SU-DHL-6 (cell line): ENCODE results near the gene DUS1L.

Source experiments
- EZH2phosphoT487 ChIP-seq: fragments of 200-600 bp; sonication (generic), shearing (Covaris generic); conservative IDR thresholded peaks from 2 replicates; pipeline ENCODE4 v1.6.1; 2018; ENCODE audit warnings: mild to moderate bottlenecking, antibody characterized with exemption, low read length, moderate library complexity, mixed read lengths
- TF ChIP-seq, protein P1 (sequence below): fragments of 200-600 bp; sonication (generic); IDR thresholded peaks from one replicate; pipeline ENCODE4 v1.5.1; 2017; ENCODE audit warnings: antibody characterized with exemption, mild to moderate bottlenecking, low read length, moderate library complexity; ENCODE audit not compliant: insufficient read depth, poor library complexity, severe bottlenecking

DNA sequence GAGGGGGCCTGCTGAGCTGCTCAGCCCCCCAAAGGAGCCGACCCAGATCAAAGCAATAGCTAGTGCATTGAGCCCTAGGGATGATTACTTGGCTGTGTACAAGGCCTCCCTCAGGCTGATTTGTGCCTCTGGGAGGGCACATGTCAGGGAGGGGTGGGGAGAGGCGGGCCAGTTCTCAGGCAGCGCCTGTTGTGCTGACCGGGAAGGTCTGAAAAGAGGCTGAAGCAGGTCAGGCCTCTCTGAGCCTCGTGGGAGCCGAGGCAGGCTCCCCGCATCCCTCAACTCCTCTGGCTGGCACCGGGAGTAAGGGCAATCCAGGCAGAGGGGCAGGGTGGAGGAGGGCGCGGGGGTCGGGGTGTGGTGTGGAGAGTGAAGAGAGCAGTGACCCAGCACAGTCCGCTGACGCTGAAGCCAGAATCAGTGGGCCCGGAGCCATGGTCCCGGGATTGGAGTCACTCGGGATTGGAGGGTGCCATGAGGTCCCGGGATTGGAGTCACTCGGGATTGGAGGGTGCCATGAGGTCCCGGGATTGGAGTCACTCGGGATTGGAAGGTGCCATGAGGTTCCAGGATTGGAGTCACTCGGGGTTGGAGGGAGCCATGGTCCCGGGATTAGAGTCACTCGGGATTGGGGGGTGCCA lies 31.1 kb downstream of the DUS1L start:
- TF ChIP-seq, protein P1, sequence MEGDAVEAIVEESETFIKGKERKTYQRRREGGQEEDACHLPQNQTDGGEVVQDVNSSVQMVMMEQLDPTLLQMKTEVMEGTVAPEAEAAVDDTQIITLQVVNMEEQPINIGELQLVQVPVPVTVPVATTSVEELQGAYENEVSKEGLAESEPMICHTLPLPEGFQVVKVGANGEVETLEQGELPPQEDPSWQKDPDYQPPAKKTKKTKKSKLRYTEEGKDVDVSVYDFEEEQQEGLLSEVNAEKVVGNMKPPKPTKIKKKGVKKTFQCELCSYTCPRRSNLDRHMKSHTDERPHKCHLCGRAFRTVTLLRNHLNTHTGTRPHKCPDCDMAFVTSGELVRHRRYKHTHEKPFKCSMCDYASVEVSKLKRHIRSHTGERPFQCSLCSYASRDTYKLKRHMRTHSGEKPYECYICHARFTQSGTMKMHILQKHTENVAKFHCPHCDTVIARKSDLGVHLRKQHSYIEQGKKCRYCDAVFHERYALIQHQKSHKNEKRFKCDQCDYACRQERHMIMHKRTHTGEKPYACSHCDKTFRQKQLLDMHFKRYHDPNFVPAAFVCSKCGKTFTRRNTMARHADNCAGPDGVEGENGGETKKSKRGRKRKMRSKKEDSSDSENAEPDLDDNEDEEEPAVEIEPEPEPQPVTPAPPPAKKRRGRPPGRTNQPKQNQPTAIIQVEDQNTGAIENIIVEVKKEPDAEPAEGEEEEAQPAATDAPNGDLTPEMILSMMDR, result no peak
- no peak for TF ChIP-seq EZH2phosphoT487
